Fibroblast of skin of right quadriceps (primary cell): Measurements from ENCODE around the gene PHF21B.
A peak's percentile ranks its signal among the peaks of the same experiment; 100 is the strongest.
"Not testable (repeated sequence)": the region's sequence is repeated elsewhere in the genome, so short reads cannot be mapped to it uniquely, and the experiment has no call there.

ENCODE experiments used
- DNase-seq: peaks from one replicate; pipeline ENCODE4 v3.0.0-alpha.2; 2013

Gene PHF21B

GRCh38 chr22:44988671-44989070 lies 21.1 kb downstream of the PHF21B start:
- DNase-seq: no peak

- no peak for DNase-seq
Observed at GRCh38 chr22:44986926-44987325, 22.9 kb downstream of the PHF21B start.

- DNase-seq: no peak
Observed at GRCh38 chr22:44985906-44986527, 23.8 kb downstream of the PHF21B start.

GRCh38 chr22:44983878-44984482 lies 25.8 kb downstream of the PHF21B start:
- DNase-seq: no peak

- no peak for DNase-seq
Observed at GRCh38 chr22:44982445-44982844, 27.4 kb downstream of the PHF21B start.

GRCh38 chr22:44981857-44982256 lies 27.9 kb downstream of the PHF21B start:
- DNase-seq: no peak

GRCh38 chr22:44979154-44979553 lies 30.7 kb downstream of the PHF21B start:
- no peak for DNase-seq

GRCh38 chr22:44975427-44976262 lies 34.2 kb downstream of the PHF21B start:
- DNase-seq: peak; percentile 78

GRCh38 chr22:44974454-44974853 lies 35.4 kb downstream of the PHF21B start:
- DNase-seq: no peak

GRCh38 chr22:44973829-44974228 lies 36.0 kb downstream of the PHF21B start:
- no peak for DNase-seq

GRCh38 chr22:44972363-44973083 lies 37.3 kb downstream of the PHF21B start:
- DNase-seq: no peak

- no peak for DNase-seq
Observed at GRCh38 chr22:44971651-44972362, 38.0 kb downstream of the PHF21B start.

- DNase-seq: no peak
Observed at GRCh38 chr22:44970291-44970690, 39.5 kb downstream of the PHF21B start.

- DNase-seq: no peak
Observed at GRCh38 chr22:44969817-44970216, 40.0 kb downstream of the PHF21B start.

GRCh38 chr22:44968736-44969135 lies 41.1 kb downstream of the PHF21B start:
- no peak for DNase-seq

- DNase-seq: no peak
Observed at GRCh38 chr22:44965171-44965570, 44.6 kb downstream of the PHF21B start.

- DNase-seq: no peak
Observed at GRCh38 chr22:44964722-44965078, 45.1 kb downstream of the PHF21B start.

GRCh38 chr22:44963832-44964721 lies 45.7 kb downstream of the PHF21B start:
- DNase-seq: no peak

GRCh38 chr22:44962741-44963454 lies 46.9 kb downstream of the PHF21B start:
- no peak for DNase-seq

GRCh38 chr22:44961682-44962081 lies 48.1 kb downstream of the PHF21B start:
- DNase-seq: not testable (repeated sequence)
